HG03066 (cell line): ENCODE results near the gene ATP6V0C.

Experiments
- ATAC-seq: cut with Tn5 transposase; IDR thresholded peaks from one replicate; pipeline ENCODE4 v1.9.1; 2021; ENCODE audit warnings: low read depth; ENCODE audit not compliant: unreplicated experiment

The ATP6V0C gene

DNA sequence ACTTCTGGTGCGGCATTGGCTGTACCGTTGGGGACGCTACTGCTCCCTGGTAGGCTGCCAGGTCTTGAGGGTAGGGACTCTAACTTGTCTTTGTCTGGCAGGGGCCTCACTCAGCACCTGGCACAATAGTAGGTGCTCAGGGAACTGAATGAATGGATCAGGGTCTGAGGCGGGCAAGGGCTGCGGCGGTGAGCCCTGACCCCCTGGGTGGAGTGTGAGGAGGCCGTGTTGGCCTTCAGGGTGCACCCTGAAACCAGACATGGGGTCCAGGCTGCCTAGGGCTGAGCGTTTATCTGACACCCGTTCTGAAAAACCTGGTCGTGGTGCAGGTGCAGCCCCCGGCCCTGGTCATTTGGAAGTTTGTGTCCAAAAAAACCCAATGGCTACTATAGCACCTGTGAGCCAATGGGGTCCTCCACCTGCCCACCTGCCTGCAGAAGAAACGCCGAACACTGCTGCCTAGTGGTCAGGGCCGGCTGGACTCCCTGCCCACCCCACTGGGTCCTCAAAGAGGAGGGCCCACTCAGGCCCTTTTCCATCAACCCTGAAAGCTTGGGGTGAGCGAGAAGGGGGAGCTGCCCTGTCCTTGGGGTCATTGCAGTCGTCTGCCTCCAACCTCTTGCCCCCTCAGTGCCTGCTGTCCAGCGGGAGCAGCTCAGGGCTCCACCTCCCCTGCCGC lies 4.9 kb upstream of the ATP6V0C start:
- ATAC-seq, result no peak

DNA sequence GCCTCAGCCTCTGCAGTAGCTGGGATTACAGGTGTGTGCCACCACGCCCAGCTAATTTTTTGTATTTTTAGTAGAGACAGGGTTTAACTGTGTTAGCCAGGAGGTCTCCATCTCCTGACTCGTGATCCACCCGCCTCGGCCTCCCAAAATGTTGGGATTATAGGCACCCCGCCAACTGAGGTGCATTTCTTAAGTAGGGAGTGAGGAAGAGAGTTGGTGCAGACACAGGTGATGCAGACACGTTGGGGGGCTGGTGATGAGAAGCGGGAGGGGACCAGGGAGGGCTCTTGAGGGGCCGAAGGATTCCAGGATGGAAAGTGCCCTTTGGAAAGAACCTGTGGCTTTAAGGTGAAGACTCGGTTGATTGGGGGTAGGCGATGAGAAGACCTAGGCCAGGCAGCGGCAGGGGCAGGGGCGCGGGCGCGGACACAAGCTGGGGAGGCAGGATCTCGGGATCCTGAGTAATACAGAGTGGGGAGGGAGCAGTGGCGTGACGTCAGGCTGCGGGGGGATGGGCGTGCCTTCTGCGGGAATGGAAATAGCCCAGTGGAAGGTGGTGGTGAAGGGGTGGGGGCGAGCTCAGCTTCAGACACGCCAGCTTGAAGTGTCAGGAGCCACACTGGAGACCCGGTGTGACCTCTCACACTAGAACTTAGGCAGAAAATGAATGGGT lies 2.5 kb upstream of the ATP6V0C start:
- no peak for ATAC-seq

DNA sequence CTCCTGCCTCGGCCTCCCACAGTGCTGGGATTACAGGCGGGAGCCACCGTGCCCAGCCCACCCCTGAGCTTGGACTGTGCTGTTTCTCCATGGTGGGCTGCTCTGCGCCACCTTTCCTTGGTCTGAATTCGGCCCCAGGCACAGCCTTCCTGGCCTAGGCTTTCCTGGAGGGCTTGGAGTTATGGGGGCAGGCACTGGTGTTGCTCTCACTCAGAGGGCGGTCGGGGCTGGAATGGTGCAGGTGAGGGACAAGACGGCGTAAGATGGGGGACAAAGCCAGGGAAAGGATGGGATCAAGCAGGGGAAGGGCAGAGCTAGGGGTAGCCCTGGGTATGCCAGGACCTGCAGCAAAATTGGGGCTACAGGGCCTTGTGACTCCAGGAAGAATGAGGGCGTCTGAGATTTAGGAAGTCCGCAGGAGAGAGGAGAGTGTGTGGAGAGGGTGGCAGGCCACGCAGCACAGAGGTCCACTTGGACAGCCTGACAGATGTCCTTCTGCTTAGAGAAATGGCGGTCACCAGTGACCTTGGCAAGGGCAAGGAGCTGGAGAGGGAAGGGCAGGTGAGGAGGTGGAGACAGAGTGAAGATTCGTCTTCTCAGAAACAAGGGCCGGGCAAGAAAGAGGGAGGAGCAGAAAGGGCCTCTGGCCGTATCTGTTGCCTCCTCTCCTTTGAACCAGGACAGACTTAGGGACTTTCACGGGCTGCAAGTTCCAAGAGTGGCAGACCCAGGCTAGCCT lies 1.6 kb upstream of the ATP6V0C start:
- ATAC-seq, result no peak

DNA sequence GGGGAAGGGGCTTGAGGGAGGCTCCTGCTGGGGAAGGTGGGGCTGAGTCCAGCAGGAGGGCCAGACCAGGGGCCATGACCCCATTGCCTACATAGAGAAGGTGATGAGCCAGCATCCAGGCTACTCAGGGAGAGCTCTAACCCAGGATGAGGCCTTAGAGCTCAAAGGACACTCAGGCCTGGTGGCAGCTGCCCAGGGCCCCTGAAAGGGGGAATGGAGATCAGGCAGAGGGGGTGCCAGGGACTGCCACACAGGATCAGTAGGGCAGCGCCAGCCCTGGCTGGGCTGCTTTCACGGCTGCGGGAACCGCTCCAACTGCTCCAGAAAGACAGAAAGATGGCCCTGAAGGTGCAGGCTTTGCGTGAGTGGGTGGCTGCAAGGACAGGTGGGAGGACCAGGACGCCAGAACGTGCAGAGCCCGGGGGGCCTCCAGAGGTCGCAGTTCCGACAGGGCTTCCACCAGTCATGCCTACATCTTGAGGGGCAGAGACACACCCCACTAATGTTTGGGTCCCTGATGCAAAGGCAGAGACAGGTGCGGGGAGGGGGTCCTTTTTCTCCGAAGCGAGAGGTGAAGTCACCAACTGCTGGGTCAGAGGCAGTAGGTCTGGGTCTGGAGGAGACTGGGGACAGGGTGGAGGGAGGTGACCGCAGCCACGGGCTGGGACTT lies 882 bp upstream of the ATP6V0C start:
- ATAC-seq, result no peak

DNA sequence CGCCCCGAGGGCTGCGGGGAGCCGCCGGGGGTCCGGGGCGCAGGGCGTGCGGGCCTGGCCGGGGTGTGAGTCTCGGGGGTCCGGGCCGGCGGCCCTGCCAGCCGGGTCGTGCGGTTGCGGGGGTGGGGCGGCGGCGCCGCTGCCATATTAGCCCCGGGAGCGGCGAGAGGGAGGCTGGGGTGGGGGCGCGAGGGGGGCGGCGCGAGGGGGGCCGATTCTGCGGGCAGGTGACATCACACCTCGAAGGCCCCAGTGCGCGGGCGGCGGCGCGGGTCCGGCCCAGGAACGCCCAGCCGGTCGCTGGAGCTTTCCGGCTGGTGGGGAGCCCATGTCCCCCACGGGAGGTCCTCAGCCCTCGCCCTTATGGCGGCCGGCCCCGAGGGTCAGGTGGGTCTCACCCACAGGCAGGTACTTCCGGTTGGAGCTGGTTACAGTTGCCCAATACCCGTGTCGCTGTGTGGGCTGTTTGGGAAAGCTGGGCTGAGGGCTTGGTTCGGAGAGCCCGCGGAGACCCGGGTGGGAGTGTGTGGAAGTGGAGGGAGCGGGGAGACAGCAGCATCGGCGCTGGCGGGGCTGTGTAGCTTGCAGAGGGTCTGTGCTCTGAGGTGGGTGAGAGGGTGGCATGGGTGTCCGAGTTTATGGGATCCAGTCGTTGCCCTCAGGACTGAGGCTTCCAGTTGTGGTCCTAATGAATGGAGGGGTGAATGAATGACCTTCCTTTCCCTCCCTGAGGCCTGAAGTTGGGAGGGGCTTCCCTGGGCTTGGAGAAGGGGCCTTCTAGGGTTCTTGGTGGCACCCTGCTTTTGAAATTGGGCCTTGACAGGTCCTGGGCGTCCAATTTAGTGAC lies 804 bp downstream of the ATP6V0C start:
- no peak for ATAC-seq

DNA sequence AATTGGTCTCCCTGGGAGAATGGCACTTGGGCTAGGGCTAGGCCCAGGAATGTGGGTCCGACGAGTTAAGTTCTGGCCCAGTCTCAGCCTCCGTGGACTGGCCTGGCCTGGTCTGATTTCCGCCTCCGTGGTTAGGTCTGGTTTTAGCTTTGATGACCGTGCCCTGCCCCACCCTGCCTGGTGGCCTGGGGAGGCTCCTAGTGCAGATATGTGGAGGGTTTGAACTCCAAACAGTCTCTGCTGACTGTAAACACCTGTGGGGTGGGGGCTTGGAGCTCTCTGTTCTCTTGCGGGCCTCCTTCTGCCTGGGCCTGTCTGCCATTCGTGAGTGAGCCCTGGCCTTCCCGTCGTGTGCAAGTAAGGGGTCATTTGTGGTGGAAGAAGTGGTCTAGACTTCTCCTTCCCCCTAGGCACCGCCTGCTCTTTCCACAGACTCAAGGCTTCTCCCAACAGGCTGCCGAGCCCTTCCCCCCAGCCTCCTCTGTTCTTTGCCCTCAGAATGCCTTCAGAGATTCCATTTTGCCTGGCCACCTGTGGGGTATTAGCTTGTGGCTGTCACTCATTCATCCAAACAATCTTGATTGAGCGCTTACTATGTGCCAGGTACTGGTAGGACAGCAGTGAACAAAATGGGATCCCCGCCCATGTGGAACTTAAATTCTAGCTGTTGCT lies 1.6 kb downstream of the ATP6V0C start:
- no peak for ATAC-seq

DNA sequence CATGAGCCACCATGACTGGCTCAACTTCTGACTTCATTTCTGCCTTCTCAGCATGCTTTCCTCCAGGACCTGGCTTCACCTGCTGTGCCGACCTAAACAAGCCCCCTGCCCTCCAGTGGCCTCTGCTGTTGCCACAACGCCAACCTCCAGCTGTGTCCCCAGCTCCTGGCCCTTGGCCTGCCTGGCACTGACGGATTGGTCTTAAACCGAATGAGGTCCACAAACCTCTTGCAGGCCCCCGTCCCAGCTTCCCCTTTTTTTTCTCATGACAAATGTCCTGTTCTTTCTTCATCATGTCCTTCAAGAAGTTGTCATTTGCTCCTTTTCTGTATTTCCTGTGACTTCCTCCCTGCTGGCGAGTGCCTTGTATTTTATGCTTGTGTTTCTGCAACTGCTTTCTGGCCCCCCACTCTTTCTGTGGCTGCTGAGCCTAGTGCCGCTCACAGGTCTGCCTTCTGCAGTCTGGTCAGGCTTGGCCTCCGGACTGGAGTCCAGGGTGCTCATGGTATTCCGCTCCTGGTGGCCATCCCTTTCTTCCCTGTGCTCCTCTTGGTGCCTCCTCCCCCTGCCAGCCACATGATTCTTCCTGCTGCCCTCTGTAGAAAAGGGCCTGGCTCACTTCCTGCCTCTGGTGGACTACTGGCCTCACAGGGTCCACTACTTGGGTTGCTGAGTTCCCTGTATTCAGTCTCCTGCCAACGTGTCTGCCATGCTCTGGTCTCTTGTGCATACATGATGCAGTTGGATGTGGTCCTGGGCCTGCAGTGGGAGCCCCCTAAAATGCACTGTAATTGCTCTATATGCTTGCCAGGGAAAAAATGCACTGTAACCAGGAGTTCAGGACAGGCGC lies 2.9 kb downstream of the ATP6V0C start:
- no peak for ATAC-seq

DNA sequence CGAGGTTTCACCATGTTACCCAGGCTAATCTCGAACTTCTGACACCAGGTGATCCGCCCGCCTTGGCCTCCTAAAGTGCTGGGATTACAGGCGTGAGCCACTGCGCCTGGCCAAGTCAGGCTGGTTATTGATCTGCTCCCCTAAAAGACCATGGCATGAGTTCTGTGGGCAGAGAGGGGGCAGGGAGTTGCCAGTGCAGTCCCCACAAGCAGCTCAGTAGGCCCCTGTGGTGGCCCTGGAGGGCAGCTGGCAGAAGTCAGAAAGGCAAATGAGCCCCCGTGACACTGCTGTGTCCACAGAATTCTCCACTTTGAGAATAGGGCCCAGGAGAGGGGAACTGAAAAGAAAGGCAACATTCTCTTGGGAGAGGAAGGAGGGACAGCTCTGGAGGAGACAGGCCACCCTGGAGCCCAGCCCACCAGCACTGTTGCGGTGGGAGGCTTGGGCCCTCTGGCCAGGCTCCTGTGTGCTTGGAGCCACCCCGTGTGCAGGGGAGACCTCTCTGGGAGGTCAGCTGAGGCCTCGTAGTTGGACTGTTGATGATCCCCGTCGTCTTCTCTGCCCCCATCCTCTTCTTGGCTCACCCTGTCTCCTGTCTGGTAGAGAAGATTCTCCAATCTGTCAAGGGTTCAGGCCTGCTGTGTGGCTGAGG lies 4.3 kb downstream of the ATP6V0C start:
- no peak for ATAC-seq

DNA sequence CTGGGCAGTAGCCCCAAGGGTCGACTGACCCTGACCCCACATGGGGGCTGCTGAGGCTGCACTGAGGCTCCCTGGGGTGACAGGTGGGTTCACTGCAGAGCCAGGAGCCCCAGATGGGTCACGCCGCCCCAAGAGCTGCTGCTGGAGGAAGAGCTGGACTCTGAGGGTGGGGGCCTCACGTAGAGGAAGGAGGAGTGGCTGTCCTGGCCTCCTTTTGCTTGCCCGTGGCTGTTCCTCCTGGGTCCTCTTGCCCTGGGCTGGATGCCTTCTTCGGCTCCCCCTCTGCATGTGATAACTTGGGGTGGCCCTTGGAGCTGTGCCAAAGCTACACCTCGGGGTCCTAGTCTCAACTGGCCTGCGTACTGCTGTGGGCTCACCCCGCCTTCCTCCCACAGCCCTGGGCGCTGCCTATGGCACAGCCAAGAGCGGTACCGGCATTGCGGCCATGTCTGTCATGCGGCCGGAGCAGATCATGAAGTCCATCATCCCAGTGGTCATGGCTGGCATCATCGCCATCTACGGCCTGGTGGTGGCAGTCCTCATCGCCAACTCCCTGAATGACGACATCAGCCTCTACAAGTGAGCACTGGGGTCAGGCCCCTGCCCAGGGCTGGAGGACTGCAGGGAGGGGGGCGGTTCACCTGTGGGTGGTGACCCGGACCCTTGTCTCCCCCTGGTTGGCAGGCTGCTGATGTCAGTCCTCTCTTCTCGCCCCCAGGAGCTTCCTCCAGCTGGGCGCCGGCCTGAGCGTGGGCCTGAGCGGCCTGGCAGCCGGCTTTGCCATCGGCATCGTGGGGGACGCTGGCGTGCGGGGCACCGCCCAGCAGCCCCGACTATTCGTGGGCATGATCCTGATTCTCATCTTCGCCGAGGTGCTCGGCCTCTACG lies 5.3 kb downstream of the ATP6V0C start:
- ATAC-seq, result no peak

DNA sequence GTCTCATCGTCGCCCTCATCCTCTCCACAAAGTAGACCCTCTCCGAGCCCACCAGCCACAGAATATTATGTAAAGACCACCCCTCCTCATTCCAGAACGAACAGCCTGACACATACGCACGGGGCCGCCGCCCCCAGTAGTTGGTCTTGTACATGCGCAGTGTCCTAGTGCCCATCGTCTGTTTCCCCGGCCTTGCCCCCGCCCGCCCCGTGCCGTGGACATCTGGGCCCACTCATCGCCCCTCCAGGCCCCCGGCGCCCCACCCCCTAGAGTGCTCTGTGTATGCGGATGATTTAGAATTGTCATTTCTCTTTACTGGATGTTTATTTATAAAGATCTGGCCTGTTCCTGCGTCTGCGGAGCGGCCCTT lies 5.9 kb downstream of the ATP6V0C start:
- no peak for ATAC-seq

DNA sequence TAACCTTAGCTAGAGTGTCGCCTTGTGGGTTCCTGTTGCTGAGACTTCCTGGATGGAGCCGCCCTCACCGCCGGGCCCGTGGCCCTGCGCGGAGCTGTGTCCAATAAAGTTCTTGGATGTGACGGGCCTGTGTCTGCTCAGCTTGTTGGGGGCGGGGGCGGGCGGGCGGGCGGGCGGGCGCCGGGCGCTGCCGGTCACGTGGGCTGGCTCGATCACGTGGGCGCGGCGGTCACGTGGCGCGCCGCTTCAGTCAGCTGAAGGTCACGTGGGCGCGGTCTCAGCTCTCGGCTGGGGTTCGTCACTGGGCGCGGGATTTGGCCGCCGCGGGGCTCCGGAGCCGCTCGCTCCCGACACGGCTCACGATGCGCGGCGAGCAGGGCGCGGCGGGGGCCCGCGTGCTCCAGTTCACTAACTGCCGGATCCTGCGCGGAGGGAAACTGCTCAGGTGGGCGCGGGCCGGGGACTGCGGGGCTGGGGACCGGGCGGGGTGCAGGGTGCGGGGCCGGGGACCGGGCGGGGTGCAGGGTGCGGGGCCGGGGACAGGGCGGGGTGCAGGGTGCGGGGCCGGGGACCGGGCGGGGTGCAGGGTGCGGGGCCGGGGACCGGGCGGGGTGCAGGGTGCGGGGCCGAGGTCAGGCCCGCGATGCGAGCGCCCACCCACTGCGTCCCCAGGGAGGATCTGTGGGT lies 6.5 kb downstream of the ATP6V0C start, which contains the start of gene AMDHD2:
TSS of gene AMDHD2 (plus strand) at position 275 of the 687 bp plus-strand sequence. CDS start at position 363, 88 bp downstream.
- ATAC-seq, result no peak

DNA sequence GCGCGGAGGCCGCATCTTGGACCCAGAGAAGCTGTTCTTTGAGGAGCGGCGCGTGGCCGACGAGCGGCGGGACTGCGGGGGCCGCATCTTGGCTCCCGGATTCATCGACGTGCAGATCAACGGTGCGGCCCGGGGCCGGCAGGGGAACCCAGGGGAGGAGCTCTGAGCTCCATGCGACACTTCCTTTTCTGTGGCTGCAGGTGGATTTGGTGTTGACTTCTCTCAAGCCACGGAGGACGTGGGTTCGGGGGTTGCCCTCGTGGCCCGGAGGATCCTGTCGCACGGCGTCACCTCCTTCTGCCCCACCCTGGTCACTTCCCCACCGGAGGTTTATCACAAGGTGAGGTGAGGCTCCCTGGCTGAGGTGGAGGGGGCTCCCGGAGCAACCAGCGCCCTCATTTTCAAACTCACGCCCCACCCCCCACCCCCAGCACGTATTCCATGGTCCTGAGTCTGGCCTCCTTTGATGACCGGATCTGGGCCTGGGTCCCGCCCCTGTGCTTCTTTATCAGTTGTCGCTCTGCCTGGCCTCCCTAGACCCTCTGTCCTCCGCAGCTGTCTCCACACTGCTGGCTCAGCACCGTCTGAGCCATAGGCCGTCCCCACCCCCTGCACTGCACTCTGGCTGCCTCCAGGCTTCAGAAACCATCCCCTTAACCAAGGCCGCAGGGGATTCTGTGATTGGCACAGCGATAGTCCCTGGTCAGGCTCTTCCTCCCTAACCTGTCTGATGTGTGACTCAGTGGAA lies 7.2 kb downstream of the ATP6V0C start:
- no peak for ATAC-seq

DNA sequence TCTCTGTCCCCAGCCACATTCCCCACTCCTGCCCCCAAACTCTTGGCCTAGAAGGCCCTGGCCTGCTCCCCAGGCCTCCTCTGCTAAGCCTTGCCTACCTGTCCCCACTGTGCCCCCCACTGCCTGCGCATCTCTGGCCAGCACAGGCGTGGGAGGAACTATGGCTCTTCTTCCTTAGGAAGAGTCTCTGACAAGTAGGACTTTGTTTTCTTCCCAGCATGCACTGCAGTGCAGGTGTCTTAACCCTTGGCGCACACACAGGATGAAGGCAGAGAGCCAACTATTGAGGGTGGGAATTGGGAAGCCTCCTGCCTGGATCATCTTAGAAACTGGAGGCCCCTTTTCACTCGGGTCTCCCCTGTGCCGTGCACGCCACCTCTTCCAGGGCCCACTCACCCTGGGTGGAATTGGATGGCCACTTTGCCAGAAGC lies 10.1 kb downstream of the ATP6V0C start:
- ATAC-seq, result no peak

DNA sequence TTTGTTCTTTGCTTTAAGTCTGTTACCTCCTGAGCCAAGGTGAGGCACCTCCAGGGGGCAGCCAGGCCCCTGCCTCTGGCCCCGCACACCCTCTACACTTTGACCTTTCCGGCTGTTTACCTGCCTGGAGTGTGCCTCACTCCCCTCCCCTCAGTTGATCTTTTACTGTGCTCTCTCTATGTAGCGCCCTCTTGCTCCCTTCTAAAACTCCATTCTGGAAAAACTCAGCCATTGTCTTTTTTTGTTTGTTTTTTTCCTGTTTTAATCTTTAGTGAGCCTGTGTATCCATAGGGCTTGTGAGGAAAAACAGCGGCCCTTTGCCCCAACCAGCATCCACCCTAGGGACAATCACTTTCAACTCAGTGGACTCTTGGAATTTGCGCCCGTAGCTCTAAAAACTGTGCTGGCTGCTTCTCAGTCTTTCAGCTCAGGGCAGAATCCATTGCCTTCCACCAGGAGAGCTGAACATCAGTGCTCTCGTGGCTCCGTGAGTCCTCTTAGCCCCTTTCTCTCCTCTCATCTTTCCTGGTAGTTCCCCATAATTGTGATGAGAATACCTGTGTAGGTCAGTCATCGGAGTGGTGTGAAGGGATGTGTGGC lies 10.7 kb downstream of the ATP6V0C start:
- ATAC-seq, result no peak

DNA sequence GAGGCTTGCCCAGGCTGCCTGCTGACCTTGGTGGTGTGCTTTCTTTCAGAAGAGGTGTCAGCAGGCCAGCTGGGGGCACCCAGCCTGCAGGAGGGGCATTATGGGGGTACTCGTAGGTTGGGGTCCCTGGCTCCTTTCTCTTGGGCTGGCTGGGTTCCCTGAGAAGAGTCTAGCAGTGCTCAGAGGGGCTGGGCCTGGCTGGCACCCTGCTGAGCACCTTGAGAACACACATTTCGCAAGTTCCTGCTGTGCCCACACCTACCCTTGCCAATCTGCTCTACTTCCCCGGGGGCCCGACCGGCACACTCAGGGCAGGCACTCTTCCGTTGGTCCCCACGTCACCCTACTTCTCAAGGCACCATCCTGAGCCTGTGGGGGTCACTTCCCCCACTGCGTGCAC lies 12.4 kb downstream of the ATP6V0C start:
- no peak for ATAC-seq
